ENCODE results near the gene DOCK11.

The DOCK11 gene

GRCh38 chrX:118536204-118536603 lies 40.6 kb downstream of the DOCK11 start:
- no peak for FAIRE-seq

- no peak for FAIRE-seq
These were observed 41.3 kb downstream of the DOCK11 start for GRCh38 chrX:118536687-118537461.

- FAIRE-seq: no peak
These were observed 42.8 kb downstream of the DOCK11 start for GRCh38 chrX:118538386-118538785.

GRCh38 chrX:118540342-118540741 lies 44.7 kb downstream of the DOCK11 start:
- no peak for FAIRE-seq

GRCh38 chrX:118541482-118541881 lies 45.9 kb downstream of the DOCK11 start:
- FAIRE-seq: no peak

GRCh38 chrX:118545510-118545909 lies 49.9 kb downstream of the DOCK11 start:
- FAIRE-seq: no peak

- FAIRE-seq: no peak
These were observed 53.2 kb downstream of the DOCK11 start for GRCh38 chrX:118548841-118549240.

- no peak for FAIRE-seq
These were observed 55.2 kb downstream of the DOCK11 start for GRCh38 chrX:118550792-118551191.

GRCh38 chrX:118551426-118551825 lies 55.8 kb downstream of the DOCK11 start:
- no peak for FAIRE-seq

GRCh38 chrX:118552121-118552900 lies 56.7 kb downstream of the DOCK11 start:
- FAIRE-seq: no peak

GRCh38 chrX:118553042-118553710 lies 57.6 kb downstream of the DOCK11 start:
- no peak for FAIRE-seq

- FAIRE-seq: no peak
These were observed 58.9 kb downstream of the DOCK11 start for GRCh38 chrX:118554511-118554910.

GRCh38 chrX:118558926-118559325 lies 63.3 kb downstream of the DOCK11 start:
- FAIRE-seq: no peak

- no peak for FAIRE-seq
These were observed 64.9 kb downstream of the DOCK11 start for GRCh38 chrX:118560489-118560888.

GRCh38 chrX:118562582-118563164 lies 67.1 kb downstream of the DOCK11 start:
- no peak for FAIRE-seq

- FAIRE-seq: no peak
These were observed 68.9 kb downstream of the DOCK11 start for GRCh38 chrX:118564498-118564897.

- FAIRE-seq: no peak
These were observed 70.2 kb downstream of the DOCK11 start for GRCh38 chrX:118565853-118566252.

- no peak for FAIRE-seq
These were observed 70.7 kb downstream of the DOCK11 start for GRCh38 chrX:118566359-118566758.

GRCh38 chrX:118569676-118570075 lies 74.1 kb downstream of the DOCK11 start:
- no peak for FAIRE-seq

- FAIRE-seq: no peak
These were observed 74.6 kb downstream of the DOCK11 start for GRCh38 chrX:118570209-118570608.

GRCh38 chrX:118571836-118572235 lies 76.2 kb downstream of the DOCK11 start:
- FAIRE-seq: no peak

GRCh38 chrX:118574666-118575065 lies 79.1 kb downstream of the DOCK11 start:
- no peak for FAIRE-seq

- FAIRE-seq: no peak
These were observed 81.4 kb downstream of the DOCK11 start for GRCh38 chrX:118577041-118577440.

Data from TTC549 (cell line).